Loucy (cell line): ENCODE results near the gene USP1.

ENCODE experiments used
- H2AFZ ChIP-seq: fragments of 200-600 bp; sonication (generic); 2 replicates; pipeline ENCODE4 v1.6.0; 2016; ENCODE audit warnings: antibody characterized with exemption, mild to moderate bottlenecking, low read length, moderate library complexity
- H3F3A ChIP-seq: fragments of 200-600 bp; 2 replicates; pipeline ENCODE4 v1.6.0; 2016; ENCODE audit warnings: antibody characterized with exemption, low read depth, mild to moderate bottlenecking
- H3K27me3 ChIP-seq: fragments of 200-600 bp; sonication (generic); 2 replicates; pipeline ENCODE4 v1.6.1; 2014; ENCODE audit warnings: low read length, mild to moderate bottlenecking; ENCODE audit not compliant: insufficient read depth, poor library complexity, severe bottlenecking
- H3K36me3 ChIP-seq: fragments of 200-600 bp; sonication (generic); 2 replicates; pipeline ENCODE4 v1.6.1; 2016; ENCODE audit warnings: low read length; ENCODE audit not compliant: insufficient read depth
- H3K4me1 ChIP-seq: fragments of 200-600 bp; sonication (generic); 2 replicates; pipeline ENCODE4 v1.5.1; 2014; ENCODE audit warnings: low read length, mild to moderate bottlenecking; ENCODE audit not compliant: insufficient read depth, poor library complexity, severe bottlenecking
- H3K4me2 ChIP-seq: fragments of 200-600 bp; sonication (generic); 2 replicates; pipeline ENCODE4 v1.6.0; 2014; ENCODE audit warnings: antibody characterized with exemption, low read length, low read depth, mild to moderate bottlenecking; ENCODE audit not compliant: poor library complexity, severe bottlenecking
- H3K4me3 ChIP-seq: fragments of 200-600 bp; sonication (generic); 2 replicates; pipeline ENCODE4 v1.5.1; 2014; ENCODE audit warnings: low read length, mild to moderate bottlenecking, mixed read lengths; ENCODE audit not compliant: poor library complexity, severe bottlenecking
- H3K79me2 ChIP-seq: fragments of 200-600 bp; sonication (generic); 2 replicates; pipeline ENCODE4 v1.6.1; 2014; ENCODE audit warnings: low read length; ENCODE audit not compliant: insufficient read depth
- H3K9ac ChIP-seq: fragments of 200-600 bp; sonication (generic); 2 replicates; pipeline ENCODE4 v1.6.0; 2014; ENCODE audit warnings: mild to moderate bottlenecking, low read depth, low read length, moderate library complexity; ENCODE audit not compliant: poor library complexity, severe bottlenecking
- H3K9me2 ChIP-seq: fragments of 200-600 bp; sonication (generic); replicated peaks from 2 replicates; pipeline ENCODE4 v1.6.1; 2016; ENCODE audit warnings: low read depth, low read length, mixed read lengths
- H3K9me3 ChIP-seq: fragments of 200-600 bp; sonication (generic); 2 replicates; pipeline ENCODE4 v1.6.1; 2014; ENCODE audit warnings: mild to moderate bottlenecking, antibody characterized with exemption, low read length, low read depth; ENCODE audit not compliant: insufficient read depth
- H4K20me1 ChIP-seq: fragments of 200-600 bp; sonication (generic); 2 replicates; pipeline ENCODE4 v1.6.0; 2014; ENCODE audit warnings: antibody characterized with exemption, low read length, mild to moderate bottlenecking; ENCODE audit not compliant: insufficient read depth, poor library complexity, severe bottlenecking
- CTCF ChIP-seq: fragments of 200-600 bp; sonication (generic); conservative IDR thresholded peaks from 2 replicates; pipeline ENCODE4 v1.5.1; 2014; ENCODE audit warnings: mild to moderate bottlenecking, antibody characterized with exemption, low read length
- EZH2phosphoT487 ChIP-seq: fragments of 200-600 bp; IDR thresholded peaks from 2 replicates; pipeline ENCODE4 v1.6.1; 2018; ENCODE audit warnings: antibody characterized with exemption, mild to moderate bottlenecking, moderate library complexity, borderline replicate concordance

USP1 gene

GRCh38 chr1:62391369-62391971 is 45.4 kb upstream of the USP1 start:
- TF ChIP-seq EZH2phosphoT487 (no peak), CTCF (peak; percentile 94)
- H3K9ac ChIP-seq, result no peak overlapping the region
- no peaks in the 10 kb centered on the region for H3K9me3 ChIP-seq
- no peaks in the 10 kb centered on the region for H3K9me2 ChIP-seq
- no peaks in the 10 kb centered on the region for H3K79me2 ChIP-seq
- H3K4me2 ChIP-seq, result no peak overlapping the region
- no peaks in the 10 kb centered on the region for H3F3A ChIP-seq
- no peaks in the 10 kb centered on the region for H3K27me3 ChIP-seq
- no peaks in the 10 kb centered on the region for H3K36me3 ChIP-seq
- H4K20me1 ChIP-seq, result no peaks in the 10 kb centered on the region
- no peaks in the 10 kb centered on the region for H3K4me1 ChIP-seq
- no peak overlapping the region for H3K4me3 ChIP-seq
- H2AFZ ChIP-seq, result no peak overlapping the region

DNA sequence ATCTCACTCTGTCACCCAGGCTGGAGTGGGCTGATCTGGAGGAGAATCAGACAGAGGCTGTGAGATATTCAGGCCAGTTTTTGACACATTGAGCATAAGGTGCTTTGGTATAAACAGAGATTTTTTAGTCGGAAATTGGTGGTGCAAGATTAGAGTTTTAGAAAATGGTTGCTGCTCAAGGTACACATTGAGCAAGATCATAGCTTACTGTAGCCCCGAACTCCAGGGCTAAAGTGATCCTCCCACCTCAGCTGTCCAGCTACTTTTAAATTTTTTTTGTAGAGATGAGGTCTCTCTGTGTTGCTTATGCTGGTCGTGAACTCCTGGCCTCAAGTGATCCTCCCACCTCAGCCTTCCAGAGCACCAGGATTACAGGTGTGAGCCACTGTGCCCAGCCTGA is 43.9 kb upstream of the USP1 start:
- Histone ChIP-seq H2AFZ (no peak overlapping the region), H3K9me2 (no peaks in the 10 kb centered on the region), H3K9me3 (no peaks in the 10 kb centered on the region), H3F3A (no peaks in the 10 kb centered on the region), H3K4me3 (no peak overlapping the region), H4K20me1 (no peaks in the 10 kb centered on the region), H3K36me3 (no peaks in the 10 kb centered on the region), H3K4me2 (no peak overlapping the region), H3K4me1 (no peaks in the 10 kb centered on the region), H3K79me2 (no peaks in the 10 kb centered on the region), H3K27me3 (no peaks in the 10 kb centered on the region), H3K9ac (no peak overlapping the region)
- TF ChIP-seq CTCF (no peak), EZH2phosphoT487 (no peak)

- Histone ChIP-seq H3K4me2 (no peak overlapping the region), H2AFZ (no peak overlapping the region), H3K79me2 (no peaks in the 10 kb centered on the region), H3K27me3 (no peaks in the 10 kb centered on the region), H3F3A (no peaks in the 10 kb centered on the region), H3K36me3 (no peaks in the 10 kb centered on the region), H3K9me2 (no peaks in the 10 kb centered on the region), H3K4me1 (no peaks in the 10 kb centered on the region), H3K9me3 (no peaks in the 10 kb centered on the region), H3K4me3 (no peak overlapping the region), H3K9ac (no peak overlapping the region), H4K20me1 (no peaks in the 10 kb centered on the region)
- no peak for TF ChIP-seq EZH2phosphoT487
- TF ChIP-seq CTCF, result no peak
Observed at GRCh38 chr1:62394646-62395045, 42.2 kb upstream of the USP1 start.
